Measurements from ENCODE around the gene TMEM233.

TMEM233 gene

GRCh38 chr12:119660076-119660475 is 66.5 kb downstream of the TMEM233 start:
- no peak overlapping the region for H3K9ac ChIP-seq (ENCODE audit: low read length)
- H3K4me3 ChIP-seq (ENCODE audit: low read length), result no peak overlapping the region
- H3K9me3 ChIP-seq (ENCODE audit: control insufficient read depth, low read length), result no peaks in the 10 kb centered on the region
- no peaks in the 10 kb centered on the region for H3K4me1 ChIP-seq (ENCODE audit: control insufficient read depth, insufficient read depth, low read length)
- no peaks in the 10 kb centered on the region for H3K27me3 ChIP-seq (replicated peaks; ENCODE audit: control insufficient read depth, insufficient read depth, low read length)
- DNase-seq (ENCODE audit: low read depth), result no peak
- H3K36me3 ChIP-seq (ENCODE audit: control insufficient read depth, insufficient read depth, low read length, severe bottlenecking), result no peaks in the 10 kb centered on the region

GRCh38 chr12:119661882-119662281 is 68.3 kb downstream of the TMEM233 start:
- Histone ChIP-seq H3K9ac (ENCODE audit: low read length) (no peak overlapping the region), H3K36me3 (ENCODE audit: control insufficient read depth, insufficient read depth, low read length, severe bottlenecking) (no peaks in the 10 kb centered on the region), H3K4me3 (ENCODE audit: low read length) (no peak overlapping the region)

GRCh38 chr12:119664642-119665041 is 71.1 kb downstream of the TMEM233 start:
- no peak overlapping the region for H3K4me3 ChIP-seq (ENCODE audit: low read length)

More at GRCh38 chr12:119661882-119662281, 68.3 kb downstream of the TMEM233 start:
- Histone ChIP-seq H3K9me3 (ENCODE audit: control insufficient read depth, low read length) (no peaks in the 10 kb centered on the region), H3K4me1 (ENCODE audit: control insufficient read depth, insufficient read depth, low read length) (peaks cover 1% of the 10 kb centered on the region), H3K27me3 (replicated peaks; ENCODE audit: control insufficient read depth, insufficient read depth, low read length) (no peaks in the 10 kb centered on the region)
- DNase-seq (ENCODE audit: low read depth), result no peak

GRCh38 chr12:119665164-119665929 is 71.8 kb downstream of the TMEM233 start:
- no peaks in the 10 kb centered on the region for H3K9me3 ChIP-seq (ENCODE audit: control insufficient read depth, low read length)
- H3K4me1 ChIP-seq (ENCODE audit: control insufficient read depth, insufficient read depth, low read length), result peaks cover 21% of the 10 kb centered on the region

More at GRCh38 chr12:119664642-119665041, 71.1 kb downstream of the TMEM233 start:
- H3K4me1 ChIP-seq (ENCODE audit: control insufficient read depth, insufficient read depth, low read length), result peaks cover 14% of the 10 kb centered on the region
- no peak for DNase-seq (ENCODE audit: low read depth)
- no peaks in the 10 kb centered on the region for H3K9me3 ChIP-seq (ENCODE audit: control insufficient read depth, low read length)
- no peaks in the 10 kb centered on the region for H3K36me3 ChIP-seq (ENCODE audit: control insufficient read depth, insufficient read depth, low read length, severe bottlenecking)
- H3K27me3 ChIP-seq (replicated peaks; ENCODE audit: control insufficient read depth, insufficient read depth, low read length), result no peaks in the 10 kb centered on the region
- no peak overlapping the region for H3K9ac ChIP-seq (ENCODE audit: low read length)

GRCh38 chr12:119666226-119666795 is 72.7 kb downstream of the TMEM233 start:
- Histone ChIP-seq H3K4me1 (ENCODE audit: control insufficient read depth, insufficient read depth, low read length) (peaks cover 21% of the 10 kb centered on the region), H3K9me3 (ENCODE audit: control insufficient read depth, low read length) (no peaks in the 10 kb centered on the region), H3K36me3 (ENCODE audit: control insufficient read depth, insufficient read depth, low read length, severe bottlenecking) (peaks cover 6% of the 10 kb centered on the region)

More at GRCh38 chr12:119665164-119665929, 71.8 kb downstream of the TMEM233 start:
- Histone ChIP-seq H3K36me3 (ENCODE audit: control insufficient read depth, insufficient read depth, low read length, severe bottlenecking) (peaks cover 2% of the 10 kb centered on the region), H3K9ac (ENCODE audit: low read length) (no peak overlapping the region), H3K27me3 (replicated peaks; ENCODE audit: control insufficient read depth, insufficient read depth, low read length) (no peaks in the 10 kb centered on the region), H3K4me3 (ENCODE audit: low read length) (no peak overlapping the region)
- no peak for DNase-seq (ENCODE audit: low read depth)

GRCh38 chr12:119666900-119667576 is 73.5 kb downstream of the TMEM233 start:
- no peak for DNase-seq (ENCODE audit: low read depth)
- Histone ChIP-seq H3K36me3 (ENCODE audit: control insufficient read depth, insufficient read depth, low read length, severe bottlenecking) (peaks cover 12% of the 10 kb centered on the region), H3K9me3 (ENCODE audit: control insufficient read depth, low read length) (no peaks in the 10 kb centered on the region), H3K27me3 (replicated peaks; ENCODE audit: control insufficient read depth, insufficient read depth, low read length) (no peaks in the 10 kb centered on the region), H3K4me1 (ENCODE audit: control insufficient read depth, insufficient read depth, low read length) (peaks cover 21% of the 10 kb centered on the region), H3K9ac (ENCODE audit: low read length) (peak overlapping the region; percentile 98), H3K4me3 (ENCODE audit: low read length) (peak overlapping the region; percentile 99)

More at GRCh38 chr12:119666226-119666795, 72.7 kb downstream of the TMEM233 start:
- peak overlapping the region; percentile 98 for H3K9ac ChIP-seq (ENCODE audit: low read length)
- no peak for DNase-seq (ENCODE audit: low read depth)
- no peak overlapping the region for H3K4me3 ChIP-seq (ENCODE audit: low read length)
- no peaks in the 10 kb centered on the region for H3K27me3 ChIP-seq (replicated peaks; ENCODE audit: control insufficient read depth, insufficient read depth, low read length)

GRCh38 chr12:119667577-119668323 is 74.2 kb downstream of the TMEM233 start, which contains the start of gene PRKAB1:
TSS of gene PRKAB1 (plus strand) at chr12:119668133. CDS start at chr12:119668245, 112 bp downstream.
- Histone ChIP-seq H3K9me3 (ENCODE audit: control insufficient read depth, low read length) (no peaks in the 10 kb centered on the region), H3K36me3 (ENCODE audit: control insufficient read depth, insufficient read depth, low read length, severe bottlenecking) (peaks cover 19% of the 10 kb centered on the region), H3K4me1 (ENCODE audit: control insufficient read depth, insufficient read depth, low read length) (peaks cover 21% of the 10 kb centered on the region), H3K4me3 (ENCODE audit: low read length) (peak within 1 kb of the TSS; percentile 99), H3K27me3 (replicated peaks; ENCODE audit: control insufficient read depth, insufficient read depth, low read length) (no peaks in the 10 kb centered on the region), H3K9ac (ENCODE audit: low read length) (peak within 1 kb of the TSS; percentile 98)
- DNase-seq (ENCODE audit: low read depth), result peak; percentile 99

GRCh38 chr12:119668324-119668841 is 74.8 kb downstream of the TMEM233 start:
- Histone ChIP-seq H3K4me3 (ENCODE audit: low read length) (peak overlapping the region; percentile 99), H3K27me3 (replicated peaks; ENCODE audit: control insufficient read depth, insufficient read depth, low read length) (no peaks in the 10 kb centered on the region), H3K9me3 (ENCODE audit: control insufficient read depth, low read length) (no peaks in the 10 kb centered on the region), H3K4me1 (ENCODE audit: control insufficient read depth, insufficient read depth, low read length) (peaks cover 21% of the 10 kb centered on the region), H3K36me3 (ENCODE audit: control insufficient read depth, insufficient read depth, low read length, severe bottlenecking) (peaks cover 26% of the 10 kb centered on the region), H3K9ac (ENCODE audit: low read length) (peak overlapping the region; percentile 98)
- DNase-seq (ENCODE audit: low read depth), result no peak

- H3K9ac ChIP-seq (ENCODE audit: low read length), result no peak overlapping the region
- peaks cover 21% of the 10 kb centered on the region for H3K4me1 ChIP-seq (ENCODE audit: control insufficient read depth, insufficient read depth, low read length)
- H3K27me3 ChIP-seq (replicated peaks; ENCODE audit: control insufficient read depth, insufficient read depth, low read length), result no peaks in the 10 kb centered on the region
- H3K36me3 ChIP-seq (ENCODE audit: control insufficient read depth, insufficient read depth, low read length, severe bottlenecking), result peaks cover 41% of the 10 kb centered on the region
- DNase-seq (ENCODE audit: low read depth), result peak; percentile 14
- no peaks in the 10 kb centered on the region for H3K9me3 ChIP-seq (ENCODE audit: control insufficient read depth, low read length)
- H3K4me3 ChIP-seq (ENCODE audit: low read length), result peak overlapping the region; percentile 41
These were observed 76.3 kb downstream of the TMEM233 start for GRCh38 chr12:119669744-119670472.

GRCh38 chr12:119671070-119671469 is 77.5 kb downstream of the TMEM233 start:
- H3K36me3 ChIP-seq (ENCODE audit: control insufficient read depth, insufficient read depth, low read length, severe bottlenecking), result peaks cover 53% of the 10 kb centered on the region
- H3K27me3 ChIP-seq (replicated peaks; ENCODE audit: control insufficient read depth, insufficient read depth, low read length), result no peaks in the 10 kb centered on the region
- peaks cover 21% of the 10 kb centered on the region for H3K4me1 ChIP-seq (ENCODE audit: control insufficient read depth, insufficient read depth, low read length)
- no peaks in the 10 kb centered on the region for H3K9me3 ChIP-seq (ENCODE audit: control insufficient read depth, low read length)
- H3K9ac ChIP-seq (ENCODE audit: low read length), result no peak overlapping the region
- no peak overlapping the region for H3K4me3 ChIP-seq (ENCODE audit: low read length)
- no peak for DNase-seq (ENCODE audit: low read depth)

All from adipocyte (in vitro differentiated cells).